Measurements from ENCODE around the gene SPATA1.

SPATA1 gene

DNA sequence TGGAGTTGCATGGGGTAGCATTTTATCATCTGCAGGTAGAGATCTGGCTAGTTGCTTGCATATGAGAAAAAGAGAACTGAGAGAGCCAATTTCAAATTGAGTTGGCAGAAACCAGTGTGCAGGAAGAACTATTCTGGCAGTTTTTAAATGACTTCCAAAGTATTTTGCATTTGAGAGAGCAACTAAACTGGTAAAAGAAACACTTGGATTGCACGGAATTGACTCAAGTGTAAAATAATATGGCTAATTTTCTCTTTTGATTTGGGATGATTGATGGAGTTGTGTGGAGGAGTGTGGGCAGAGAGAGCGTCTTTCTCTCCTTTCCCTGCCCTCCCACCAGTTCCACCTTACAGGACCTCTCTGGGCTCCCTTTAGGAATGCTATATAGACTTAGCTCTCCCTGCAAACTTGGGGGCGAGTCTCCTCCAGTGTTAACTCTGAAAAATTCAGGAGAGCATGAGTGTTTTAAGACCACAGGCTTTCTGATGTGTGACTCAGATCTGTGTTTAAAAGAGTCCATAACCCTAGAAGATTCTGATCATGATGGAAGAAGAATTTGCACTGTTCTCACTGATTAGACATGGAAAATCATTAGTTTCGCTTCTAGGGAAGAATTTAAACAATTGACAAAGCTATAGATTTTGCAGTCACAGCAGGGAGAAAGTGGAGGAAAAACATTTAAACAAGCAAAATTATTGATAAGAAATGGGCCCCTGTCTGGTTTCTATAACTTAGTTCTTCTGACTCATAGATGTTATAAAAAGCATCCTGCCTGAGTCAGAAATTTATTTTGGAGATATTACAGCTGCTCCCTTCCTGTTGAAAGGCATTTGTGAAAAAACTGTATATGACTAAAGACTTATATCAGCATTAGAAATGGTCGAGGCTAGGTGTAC is 92.9 kb downstream of the SPATA1 start:
- peaks cover 2% of the 10 kb centered on the region; the same call in 1 of the 2 replicates for H3K4me1 ChIP-seq (ENCODE audit: insufficient read depth, low read length)
- no peaks in the 10 kb centered on the region for H3K9me3 ChIP-seq (ENCODE audit: insufficient read depth, low read depth, low read length)
- H3K4me3 ChIP-seq (ENCODE audit: low read length): no peak overlapping the region
- H3K36me3 ChIP-seq (ENCODE audit: insufficient read depth, low read depth, low read length): no peaks in the 10 kb centered on the region
- H3K27ac ChIP-seq (ENCODE audit: low read length): no peak overlapping the region
- H3K27me3 ChIP-seq (ENCODE audit: insufficient read depth, low read length): no peaks in the 10 kb centered on the region
- no peak overlapping the region for H3K9ac ChIP-seq (ENCODE audit: low read depth, low read length)

DNA sequence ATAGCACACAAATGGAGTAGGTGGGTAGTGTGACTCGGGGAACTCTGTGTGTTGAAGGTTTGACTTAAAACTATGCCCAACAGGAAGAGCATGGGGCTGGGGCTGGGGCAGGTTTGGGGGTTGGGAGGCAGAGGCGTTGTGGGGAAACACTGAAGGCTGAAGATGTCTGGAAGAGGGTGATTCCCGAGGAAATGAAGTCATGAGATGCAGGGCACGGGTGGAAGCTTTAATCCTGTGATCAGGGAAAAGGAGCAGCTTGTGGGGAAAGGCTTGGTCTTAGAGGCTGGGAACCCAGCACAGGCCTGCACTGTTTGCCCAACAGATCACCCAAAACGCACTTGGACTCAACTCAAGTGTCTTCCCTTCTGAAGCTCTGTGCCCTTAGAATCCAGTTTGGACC is 94.6 kb downstream of the SPATA1 start:
- no peak overlapping the region for H3K27ac ChIP-seq (ENCODE audit: low read length)
- no peaks in the 10 kb centered on the region for H3K27me3 ChIP-seq (ENCODE audit: insufficient read depth, low read length)
- no peaks in the 10 kb centered on the region for H3K36me3 ChIP-seq (ENCODE audit: insufficient read depth, low read depth, low read length)
- peaks cover 14% of the 10 kb centered on the region for H3K9me3 ChIP-seq (ENCODE audit: insufficient read depth, low read depth, low read length)
- H3K4me3 ChIP-seq (ENCODE audit: low read length): no peak overlapping the region
- peaks cover 2% of the 10 kb centered on the region; the same call in 1 of the 2 replicates for H3K4me1 ChIP-seq (ENCODE audit: insufficient read depth, low read length)
- H3K9ac ChIP-seq (ENCODE audit: low read depth, low read length): no peak overlapping the region

DNA sequence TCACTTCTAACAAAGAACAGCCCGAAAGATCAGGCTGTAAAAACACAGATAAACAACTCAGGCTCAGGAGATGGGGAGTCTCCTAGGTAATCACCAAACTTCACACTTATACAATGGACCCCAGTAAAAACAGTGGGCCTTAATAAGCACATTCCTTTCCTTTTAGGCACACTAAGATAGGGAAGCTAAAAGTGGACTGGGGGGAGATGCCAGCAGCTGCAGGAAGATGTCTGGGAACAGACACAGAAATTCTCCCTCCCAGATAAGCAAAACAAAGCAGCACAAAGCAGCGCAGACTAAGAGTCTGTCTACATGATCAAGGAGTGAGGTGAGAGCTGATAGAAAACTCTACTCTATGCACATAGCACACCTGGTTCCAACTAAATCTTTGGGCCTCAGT is 97.0 kb downstream of the SPATA1 start:
- Histone ChIP-seq H3K4me3 (ENCODE audit: low read length) (no peak overlapping the region), H3K36me3 (ENCODE audit: insufficient read depth, low read depth, low read length) (no peaks in the 10 kb centered on the region), H3K27me3 (ENCODE audit: insufficient read depth, low read length) (no peaks in the 10 kb centered on the region), H3K9me3 (ENCODE audit: insufficient read depth, low read depth, low read length) (peaks cover 32% of the 10 kb centered on the region), H3K27ac (ENCODE audit: low read length) (no peak overlapping the region), H3K9ac (ENCODE audit: low read depth, low read length) (no peak overlapping the region), H3K4me1 (ENCODE audit: insufficient read depth, low read length) (peaks cover 2% of the 10 kb centered on the region; the same call in 1 of the 2 replicates)

DNA sequence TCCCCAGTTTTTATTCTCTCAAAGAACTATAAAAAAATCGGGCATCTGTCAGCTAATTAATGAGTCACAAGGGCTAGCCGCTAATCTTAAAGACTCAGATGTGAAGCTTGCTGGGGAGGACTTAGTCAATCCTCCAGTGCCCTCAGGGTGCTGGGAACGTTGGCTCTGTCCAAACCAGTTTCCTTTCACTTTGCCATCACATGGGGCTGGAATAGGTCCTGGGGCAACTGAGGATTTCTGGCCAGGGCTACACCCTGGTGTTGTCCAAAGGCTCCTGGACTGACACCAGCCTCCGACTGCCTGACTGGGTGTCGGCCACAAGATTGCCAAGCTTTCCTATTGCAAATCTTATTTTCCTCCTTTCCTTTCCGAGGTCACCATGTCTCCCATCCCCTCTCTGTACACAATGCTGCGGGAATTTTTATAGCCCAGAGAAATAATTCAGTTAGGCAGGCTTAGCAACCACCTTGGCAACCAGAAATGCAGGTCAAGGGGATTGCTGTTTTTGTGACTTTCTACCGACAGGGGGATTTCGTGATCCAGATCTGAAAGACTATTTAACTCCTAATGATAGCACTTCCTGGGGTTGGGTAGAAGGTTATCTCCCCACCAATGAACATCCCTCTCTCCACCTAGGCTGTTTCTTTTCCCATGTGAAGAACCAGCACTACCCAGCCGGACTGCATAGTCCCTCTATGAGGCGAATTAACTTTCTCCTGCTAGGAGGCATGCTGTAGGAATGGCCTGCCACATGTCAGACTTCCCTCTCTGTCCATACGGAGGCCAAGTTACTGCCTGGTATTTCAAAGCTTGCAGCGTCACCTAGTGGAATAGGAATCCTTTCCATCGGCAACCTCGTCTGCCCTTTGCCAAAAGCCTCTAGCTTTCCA is 98.0 kb downstream of the SPATA1 start:
- H3K36me3 ChIP-seq (ENCODE audit: insufficient read depth, low read depth, low read length): no peaks in the 10 kb centered on the region
- no peaks in the 10 kb centered on the region for H3K27me3 ChIP-seq (ENCODE audit: insufficient read depth, low read length)
- peaks cover 32% of the 10 kb centered on the region for H3K9me3 ChIP-seq (ENCODE audit: insufficient read depth, low read depth, low read length)
- H3K27ac ChIP-seq (ENCODE audit: low read length): no peak overlapping the region
- no peak overlapping the region for H3K9ac ChIP-seq (ENCODE audit: low read depth, low read length)
- H3K4me1 ChIP-seq (ENCODE audit: insufficient read depth, low read length): no peaks in the 10 kb centered on the region
- no peak overlapping the region for H3K4me3 ChIP-seq (ENCODE audit: low read length)

DNA sequence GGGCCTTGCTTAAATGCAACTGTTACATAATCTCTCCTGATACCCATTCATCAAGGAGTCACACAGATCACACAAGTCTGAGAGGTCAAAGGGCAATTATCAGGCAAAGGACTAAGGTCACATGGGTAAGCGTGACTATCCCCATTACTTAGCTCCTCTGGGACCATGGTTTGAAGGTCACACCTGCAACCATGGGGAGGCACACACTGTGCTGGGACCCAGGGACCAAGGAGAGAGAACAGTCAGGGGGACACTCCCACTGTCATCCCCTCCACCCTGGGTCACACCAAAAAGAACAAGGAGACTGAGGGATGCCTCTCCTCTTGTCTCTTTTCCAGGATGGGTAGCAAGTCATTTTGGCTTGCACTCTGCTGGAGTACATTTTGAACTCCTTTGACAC is 99.0 kb downstream of the SPATA1 start:
- H3K9me3 ChIP-seq (ENCODE audit: insufficient read depth, low read depth, low read length): peaks cover 32% of the 10 kb centered on the region
- H3K9ac ChIP-seq (ENCODE audit: low read depth, low read length): no peak overlapping the region
- H3K4me1 ChIP-seq (ENCODE audit: insufficient read depth, low read length): no peaks in the 10 kb centered on the region
- H3K4me3 ChIP-seq (ENCODE audit: low read length): no peak overlapping the region
- H3K27me3 ChIP-seq (ENCODE audit: insufficient read depth, low read length): no peaks in the 10 kb centered on the region
- H3K36me3 ChIP-seq (ENCODE audit: insufficient read depth, low read depth, low read length): no peaks in the 10 kb centered on the region
- H3K27ac ChIP-seq (ENCODE audit: low read length): no peak overlapping the region

DNA sequence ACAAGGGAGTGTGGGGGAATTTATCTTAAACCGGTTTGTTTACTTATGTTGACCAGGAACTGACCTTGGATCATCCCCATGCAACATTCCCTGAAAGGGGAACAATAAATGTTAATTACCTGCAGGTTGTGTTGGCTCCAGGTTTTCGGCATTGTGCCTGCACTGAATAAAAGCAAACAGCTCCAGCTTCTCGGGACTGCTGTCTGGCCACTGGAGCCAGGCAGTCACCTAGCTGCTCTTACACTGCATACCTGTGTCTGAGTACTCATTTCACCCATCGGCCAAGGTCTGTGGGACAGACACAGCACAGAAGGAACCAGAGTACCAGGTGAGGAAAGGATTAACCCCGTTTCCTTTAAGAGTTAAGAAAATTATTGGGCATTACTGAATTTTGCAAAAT is 100.8 kb downstream of the SPATA1 start:
- Histone ChIP-seq H3K4me3 (ENCODE audit: low read length) (no peak overlapping the region), H3K4me1 (ENCODE audit: insufficient read depth, low read length) (0 out of 2 replicates have a peak, but pooled peaks cover 4% of the 10 kb centered on the region), H3K27me3 (ENCODE audit: insufficient read depth, low read length) (no peaks in the 10 kb centered on the region), H3K9me3 (ENCODE audit: insufficient read depth, low read depth, low read length) (peaks cover 32% of the 10 kb centered on the region), H3K9ac (ENCODE audit: low read depth, low read length) (no peak overlapping the region), H3K27ac (ENCODE audit: low read length) (no peak overlapping the region), H3K36me3 (ENCODE audit: insufficient read depth, low read depth, low read length) (no peaks in the 10 kb centered on the region)

DNA sequence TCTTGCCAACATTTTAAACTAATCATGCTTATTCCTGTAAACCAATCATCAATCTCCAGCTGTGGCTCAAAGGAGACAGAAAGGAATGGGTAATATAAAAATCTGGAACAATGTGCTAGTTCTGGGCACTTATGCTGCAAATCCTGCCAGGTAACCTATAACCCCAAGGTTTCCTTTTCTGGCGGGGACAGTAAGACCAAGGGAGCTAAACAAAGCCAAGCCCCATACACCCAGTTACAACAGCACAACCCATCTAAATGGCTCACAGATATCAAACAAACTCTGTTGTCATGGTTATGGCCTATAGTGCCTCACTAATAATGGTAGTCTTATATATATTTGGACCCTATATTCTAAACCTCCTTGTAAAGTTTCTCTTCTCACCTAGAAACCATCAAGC is 104.9 kb downstream of the SPATA1 start:
- H3K9ac ChIP-seq (ENCODE audit: low read depth, low read length): no peak overlapping the region
- no peaks in the 10 kb centered on the region for H3K27me3 ChIP-seq (ENCODE audit: insufficient read depth, low read length)
- no peaks in the 10 kb centered on the region for H3K36me3 ChIP-seq (ENCODE audit: insufficient read depth, low read depth, low read length)
- no peak overlapping the region for H3K27ac ChIP-seq (ENCODE audit: low read length)
- no peak overlapping the region for H3K4me3 ChIP-seq (ENCODE audit: low read length)
- peaks cover 31% of the 10 kb centered on the region for H3K9me3 ChIP-seq (ENCODE audit: insufficient read depth, low read depth, low read length)
- H3K4me1 ChIP-seq (ENCODE audit: insufficient read depth, low read length): 0 out of 2 replicates have a peak, but pooled peaks cover 4% of the 10 kb centered on the region

DNA sequence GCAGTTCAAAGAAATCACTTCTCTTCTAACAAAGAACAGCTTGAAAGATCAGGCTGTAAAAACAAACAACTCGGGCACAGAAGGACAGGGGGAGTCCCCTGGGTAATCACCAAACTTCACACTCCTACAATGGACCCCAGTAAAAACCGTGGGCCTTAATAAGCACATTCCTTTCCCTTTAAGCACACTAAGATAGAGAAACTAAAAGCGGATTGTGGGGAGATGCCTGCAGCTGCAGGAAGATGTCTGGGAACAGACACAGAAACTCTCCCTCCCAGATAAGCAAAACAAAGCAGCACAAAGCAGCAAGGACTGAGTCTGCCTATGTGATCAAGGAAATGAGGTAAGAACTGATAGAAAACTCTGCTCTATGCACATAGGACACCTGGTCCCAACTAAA is 105.6 kb downstream of the SPATA1 start:
- H3K9ac ChIP-seq (ENCODE audit: low read depth, low read length): no peak overlapping the region
- no peak overlapping the region for H3K27ac ChIP-seq (ENCODE audit: low read length)

DNA sequence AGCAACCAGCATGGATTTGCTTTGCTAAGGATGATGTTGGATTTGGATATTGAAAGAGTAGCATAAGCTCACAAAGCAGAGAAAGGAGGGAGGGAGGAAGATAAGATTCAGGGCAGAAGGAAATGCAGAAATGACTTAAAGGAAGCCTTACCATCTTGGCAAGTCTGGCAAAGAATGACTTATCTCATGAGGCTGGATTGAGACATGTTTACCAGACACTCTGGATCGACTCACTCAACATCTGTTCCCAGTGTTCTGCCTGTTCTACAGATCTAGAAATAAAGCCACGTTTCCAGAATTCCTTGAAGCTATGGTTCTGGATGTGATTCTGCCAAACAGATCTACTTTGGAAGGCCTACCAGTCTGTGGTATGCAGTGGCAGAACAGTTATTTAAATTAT is 106.8 kb downstream of the SPATA1 start:
- H3K36me3 ChIP-seq (ENCODE audit: insufficient read depth, low read depth, low read length): no peaks in the 10 kb centered on the region
- peaks cover 17% of the 10 kb centered on the region for H3K9me3 ChIP-seq (ENCODE audit: insufficient read depth, low read depth, low read length)
- H3K27ac ChIP-seq (ENCODE audit: low read length): no peak overlapping the region
- 0 out of 2 replicates have a peak, but pooled peaks cover 4% of the 10 kb centered on the region for H3K4me1 ChIP-seq (ENCODE audit: insufficient read depth, low read length)
- no peaks in the 10 kb centered on the region for H3K27me3 ChIP-seq (ENCODE audit: insufficient read depth, low read length)
- no peak overlapping the region for H3K4me3 ChIP-seq (ENCODE audit: low read length)
- H3K9ac ChIP-seq (ENCODE audit: low read depth, low read length): no peak overlapping the region

More for the DNA sequence above, 105.6 kb downstream of the SPATA1 start:
- H3K4me3 ChIP-seq (ENCODE audit: low read length): no peak overlapping the region
- peaks cover 25% of the 10 kb centered on the region for H3K9me3 ChIP-seq (ENCODE audit: insufficient read depth, low read depth, low read length)
- 0 out of 2 replicates have a peak, but pooled peaks cover 4% of the 10 kb centered on the region for H3K4me1 ChIP-seq (ENCODE audit: insufficient read depth, low read length)
- no peaks in the 10 kb centered on the region for H3K36me3 ChIP-seq (ENCODE audit: insufficient read depth, low read depth, low read length)
- H3K27me3 ChIP-seq (ENCODE audit: insufficient read depth, low read length): no peaks in the 10 kb centered on the region

DNA sequence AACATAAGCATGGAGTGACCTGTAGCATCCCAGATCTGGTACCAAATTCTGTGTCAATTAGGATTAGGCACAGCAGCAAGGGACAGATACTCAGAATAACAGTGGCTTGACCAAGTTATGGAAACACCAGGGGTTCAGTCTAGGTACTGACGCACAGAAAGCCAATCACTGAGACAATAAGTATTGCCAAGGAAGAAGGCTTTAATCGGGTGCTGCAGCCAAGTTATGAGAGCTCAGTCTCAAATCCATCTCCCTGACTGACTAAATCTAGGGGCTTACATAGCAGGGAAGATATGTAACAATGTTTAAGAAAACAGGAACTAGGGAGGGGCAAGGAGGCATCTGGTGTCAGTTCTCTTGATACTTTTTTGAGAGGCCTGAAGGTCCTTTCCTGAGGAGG is 107.7 kb downstream of the SPATA1 start:
- peaks cover 17% of the 10 kb centered on the region for H3K9me3 ChIP-seq (ENCODE audit: insufficient read depth, low read depth, low read length)
- H3K27ac ChIP-seq (ENCODE audit: low read length): no peak overlapping the region
- no peaks in the 10 kb centered on the region for H3K27me3 ChIP-seq (ENCODE audit: insufficient read depth, low read length)
- H3K36me3 ChIP-seq (ENCODE audit: insufficient read depth, low read depth, low read length): no peaks in the 10 kb centered on the region
- H3K9ac ChIP-seq (ENCODE audit: low read depth, low read length): no peak overlapping the region
- H3K4me3 ChIP-seq (ENCODE audit: low read length): no peak overlapping the region
- H3K4me1 ChIP-seq (ENCODE audit: insufficient read depth, low read length): 0 out of 2 replicates have a peak, but pooled peaks cover 4% of the 10 kb centered on the region

DNA sequence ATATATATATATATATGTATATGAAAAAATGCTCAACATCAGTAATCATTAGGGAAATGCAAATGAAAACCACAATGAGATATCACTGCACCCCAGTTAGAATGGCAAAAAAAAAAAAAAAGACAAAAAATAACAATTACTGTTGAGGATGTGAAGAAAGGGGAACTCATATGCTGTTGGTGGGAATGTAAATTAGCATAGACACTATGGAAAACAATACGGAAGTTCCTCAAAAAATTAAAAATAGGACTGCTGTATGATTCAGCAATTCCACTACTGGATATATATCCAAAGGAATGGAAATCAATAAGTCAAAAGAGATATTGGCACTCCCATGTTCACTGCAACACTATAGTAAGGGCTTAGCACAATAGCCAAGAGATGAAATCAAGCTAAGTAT is 109.6 kb downstream of the SPATA1 start:
- Histone ChIP-seq H3K36me3 (ENCODE audit: insufficient read depth, low read depth, low read length) (no peaks in the 10 kb centered on the region), H3K9ac (ENCODE audit: low read depth, low read length) (no peak overlapping the region), H3K4me3 (ENCODE audit: low read length) (no peak overlapping the region), H3K27ac (ENCODE audit: low read length) (no peak overlapping the region), H3K9me3 (ENCODE audit: insufficient read depth, low read depth, low read length) (peaks cover 17% of the 10 kb centered on the region), H3K4me1 (ENCODE audit: insufficient read depth, low read length) (0 out of 2 replicates have a peak, but pooled peaks cover 4% of the 10 kb centered on the region), H3K27me3 (ENCODE audit: insufficient read depth, low read length) (no peaks in the 10 kb centered on the region)

Data from iPS-20b (cell line).